Left forelimb (tissue), 1 donor: Measurements from ENCODE around the gene SLC5A1.

Experiments
- DNase-seq: peaks from one replicate; pipeline ENCODE4 v3.0.0-alpha.2; 2018; ENCODE audit warnings: low spot score

Gene SLC5A1

DNA sequence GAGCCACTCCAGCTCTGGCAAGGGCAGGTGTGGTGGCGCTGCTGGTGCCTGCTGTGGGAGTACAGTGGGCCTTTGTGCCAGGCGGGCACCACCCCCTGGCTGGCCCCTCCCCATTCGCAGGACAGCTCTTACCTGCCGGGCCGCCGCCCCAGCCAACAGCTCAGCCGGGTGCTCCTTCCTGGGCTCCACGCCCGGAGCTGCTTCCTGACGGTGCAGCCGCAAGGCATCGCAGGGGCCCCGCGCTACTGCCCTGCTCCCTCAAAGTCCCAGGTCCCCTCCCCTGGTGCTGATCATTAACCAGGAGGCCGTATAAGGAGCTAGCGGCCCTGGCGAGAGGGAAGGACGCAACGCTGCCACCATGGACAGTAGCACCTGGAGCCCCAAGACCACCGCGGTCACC lies at the start of gene SLC5A1:
Gene SLC5A1 (plus strand): TSS at position 338 of the 400 bp plus-strand sequence. CDS start 21 bp downstream, at position 359.
- no peak for DNase-seq

DNA sequence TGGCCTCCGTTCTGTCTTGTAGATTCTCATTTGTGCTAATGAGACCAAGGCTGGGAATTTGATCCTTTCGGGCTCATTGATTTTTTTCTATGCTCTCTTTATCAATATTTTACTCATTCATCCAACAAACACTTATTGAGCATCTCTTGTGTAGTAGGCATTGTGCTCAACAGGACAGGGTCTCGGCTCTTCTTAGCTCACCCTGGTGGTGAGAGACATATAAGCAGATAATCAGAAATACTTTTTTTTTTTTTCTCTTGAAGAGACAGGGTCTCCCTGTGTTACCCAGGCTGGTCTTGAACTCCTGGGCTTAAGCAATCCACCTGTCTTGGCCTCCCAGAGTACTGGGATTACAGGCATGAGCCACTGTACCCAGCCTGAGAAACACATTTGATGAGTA lies 48.0 kb upstream of the SLC5A1 start:
- no peak for DNase-seq

DNA sequence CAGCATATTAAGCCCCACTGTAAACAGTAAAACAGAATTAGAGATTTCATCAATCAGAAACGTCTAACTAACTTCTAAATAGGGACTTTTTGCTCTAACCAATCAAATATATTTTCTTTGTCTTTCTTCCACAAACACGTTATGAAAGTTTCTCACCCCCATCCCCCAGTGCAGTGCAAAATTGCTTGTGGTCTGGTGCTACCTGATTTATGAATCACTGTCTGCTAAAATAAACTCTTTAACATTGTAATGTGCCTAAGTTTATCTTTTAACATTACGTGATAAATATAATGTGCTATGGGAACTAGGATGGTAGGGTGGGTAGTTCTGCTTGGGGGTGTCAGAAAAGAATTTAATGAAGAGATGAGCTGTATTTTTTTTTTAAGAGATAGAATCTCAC lies 47.3 kb upstream of the SLC5A1 start:
- DNase-seq, result no peak

DNA sequence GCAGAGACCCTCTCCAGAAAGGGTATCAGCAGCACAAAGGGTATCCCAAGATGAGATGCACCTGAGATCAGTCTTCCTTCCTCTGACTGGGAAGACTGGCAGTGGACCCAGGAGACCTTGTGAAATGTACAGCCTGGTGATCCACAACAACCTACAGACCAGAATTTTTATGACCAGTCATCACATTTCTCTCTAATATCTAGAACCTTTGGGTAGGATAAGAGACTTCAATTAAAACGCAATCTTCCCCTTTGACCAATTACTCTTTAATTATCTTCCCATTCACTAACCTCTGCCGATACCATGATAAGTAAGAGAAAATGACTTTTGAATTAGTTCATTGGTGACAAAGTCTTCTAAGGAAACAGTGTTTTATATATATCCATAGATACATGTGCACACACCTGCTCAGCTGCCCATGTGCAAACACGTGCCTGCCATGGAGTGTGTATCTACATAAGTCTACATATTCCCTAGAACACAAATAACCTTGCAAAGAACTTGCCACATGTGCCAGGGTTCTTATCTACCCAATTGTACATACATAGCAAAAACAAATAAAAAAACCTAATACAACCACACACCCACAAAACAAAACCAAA lies 44.2 kb upstream of the SLC5A1 start:
- no peak for DNase-seq

DNA sequence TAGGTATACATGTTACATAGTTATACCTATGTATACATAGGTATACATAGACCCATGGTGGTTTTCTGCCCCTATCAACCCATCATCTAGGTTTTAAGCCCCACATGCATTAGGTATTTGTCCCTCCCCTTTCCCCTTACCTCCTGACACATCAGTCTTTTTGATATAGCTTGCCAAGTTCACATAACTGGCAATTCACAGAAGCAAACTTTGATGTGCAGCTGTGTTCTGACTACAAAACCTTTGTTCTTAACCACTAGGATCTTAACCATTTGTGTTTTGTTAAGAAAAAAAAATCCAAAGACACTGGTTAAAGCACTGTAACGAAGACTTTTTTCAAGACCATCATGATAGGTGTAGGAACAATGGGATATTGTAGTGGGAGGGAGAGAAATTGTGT lies 42.9 kb upstream of the SLC5A1 start:
- no peak for DNase-seq

DNA sequence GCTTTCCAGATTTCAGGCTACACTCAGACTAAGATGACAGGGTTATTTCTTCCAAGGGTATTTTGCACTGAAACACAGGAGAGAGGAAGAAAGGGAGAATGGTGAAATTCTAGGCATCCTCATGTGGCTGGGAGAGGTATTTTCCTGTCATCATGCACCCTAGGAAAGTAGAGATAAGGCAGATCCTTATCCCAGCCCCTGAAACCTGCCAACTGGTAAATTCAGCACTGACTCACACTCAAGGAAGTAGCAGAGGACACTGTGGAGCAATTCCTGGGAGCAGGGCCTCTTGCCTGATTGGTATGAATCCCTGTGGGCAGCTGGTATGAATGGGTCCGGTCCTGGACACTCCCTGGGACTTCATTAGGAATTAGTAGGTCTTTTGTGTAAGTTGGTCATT lies 37.6 kb upstream of the SLC5A1 start:
- DNase-seq, result no peak

DNA sequence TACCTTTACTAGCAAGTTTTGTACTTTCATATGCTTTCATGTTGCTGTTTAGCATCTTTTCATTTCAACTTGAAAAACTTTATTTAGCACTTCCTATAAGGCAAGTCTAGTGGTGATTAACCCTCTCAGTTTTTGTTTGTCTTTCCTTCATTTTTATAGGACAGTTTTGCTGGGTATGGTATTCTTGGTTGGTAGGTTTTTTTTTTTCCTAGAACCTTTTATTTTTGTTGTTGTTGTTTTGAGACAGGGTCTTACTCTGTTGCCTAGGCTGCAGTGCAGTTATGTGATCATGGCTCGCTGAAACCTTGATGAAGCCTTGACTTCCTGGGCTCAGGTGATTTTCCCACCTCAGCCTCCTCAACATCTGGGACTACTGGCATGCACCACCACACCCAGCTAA lies 29.9 kb upstream of the SLC5A1 start:
- no peak for DNase-seq

DNA sequence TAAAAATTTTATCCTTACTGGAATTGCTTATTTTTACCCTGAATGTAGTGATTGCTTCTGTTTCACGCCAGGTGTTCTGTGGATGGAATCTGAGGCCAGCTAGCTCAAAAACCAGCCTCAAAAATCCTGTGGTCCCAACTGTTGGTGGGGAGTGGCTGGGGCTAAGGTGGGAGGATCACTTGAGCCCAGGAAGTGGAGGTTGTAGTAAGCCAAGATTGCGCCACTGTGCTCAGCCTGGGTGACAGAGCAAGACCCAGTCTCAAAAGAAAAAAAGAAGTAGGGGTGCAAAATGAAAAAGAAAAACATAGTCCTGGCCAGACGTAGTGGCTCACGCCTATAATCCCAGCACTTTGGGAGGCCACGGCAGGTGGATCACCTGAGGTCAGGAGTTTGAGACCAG lies 27.0 kb upstream of the SLC5A1 start:
- DNase-seq, result no peak

DNA sequence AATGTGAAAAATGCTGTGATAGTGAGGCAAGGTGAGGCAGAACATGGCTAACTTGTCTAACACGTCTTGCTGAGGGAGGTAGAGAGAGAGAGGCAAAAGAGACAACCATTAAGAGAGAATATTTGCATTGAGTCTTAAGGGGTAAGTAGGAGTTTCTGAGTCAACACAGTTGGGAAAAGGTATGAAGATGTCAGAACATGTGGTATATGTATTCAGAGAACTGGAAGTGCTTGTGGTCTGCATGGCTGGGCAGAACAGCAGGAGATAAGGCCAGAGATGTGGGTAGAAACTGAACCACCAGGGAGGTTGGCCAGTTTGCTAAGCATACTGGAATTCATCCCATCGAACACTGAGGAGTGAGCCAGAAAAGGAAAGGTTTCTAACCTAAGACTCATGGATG lies 25.0 kb upstream of the SLC5A1 start:
- no peak for DNase-seq

DNA sequence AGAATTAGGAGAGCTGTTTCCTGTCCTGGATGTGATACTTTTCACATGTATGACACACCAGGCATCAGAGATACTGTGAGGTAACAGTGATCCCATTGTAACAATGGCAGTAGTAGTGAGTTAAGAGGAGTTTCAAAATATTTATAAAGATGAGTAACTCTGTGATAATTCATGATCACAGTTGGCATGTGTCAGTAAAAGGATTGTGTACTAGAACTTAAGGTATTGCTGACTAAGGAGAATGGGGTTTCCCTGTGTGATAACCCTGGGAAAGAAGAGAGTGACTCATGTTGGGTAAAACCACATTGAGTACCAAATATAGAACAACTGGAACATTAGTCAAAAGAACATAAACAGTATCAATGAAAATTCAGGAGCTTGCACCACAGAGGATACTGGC lies 22.9 kb upstream of the SLC5A1 start:
- DNase-seq, result no peak

DNA sequence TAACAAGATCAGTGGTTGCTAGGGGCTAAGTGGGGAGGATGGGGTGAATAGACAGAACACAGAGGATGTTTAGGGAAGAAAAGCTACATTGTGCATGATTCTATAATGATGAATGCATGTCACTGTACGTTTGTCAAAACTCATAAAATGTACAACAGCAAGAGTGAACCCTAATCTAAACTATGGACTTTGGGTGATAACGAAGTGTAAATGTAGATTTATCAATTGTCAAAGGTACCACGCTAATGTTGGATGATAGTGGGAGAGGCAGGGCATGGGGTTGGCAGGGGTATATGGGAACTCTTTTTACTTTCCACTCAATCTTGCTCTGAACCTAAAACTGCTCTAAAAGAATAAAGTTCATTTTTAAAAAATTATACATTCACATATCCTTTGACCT lies 21.3 kb upstream of the SLC5A1 start:
- no peak for DNase-seq

DNA sequence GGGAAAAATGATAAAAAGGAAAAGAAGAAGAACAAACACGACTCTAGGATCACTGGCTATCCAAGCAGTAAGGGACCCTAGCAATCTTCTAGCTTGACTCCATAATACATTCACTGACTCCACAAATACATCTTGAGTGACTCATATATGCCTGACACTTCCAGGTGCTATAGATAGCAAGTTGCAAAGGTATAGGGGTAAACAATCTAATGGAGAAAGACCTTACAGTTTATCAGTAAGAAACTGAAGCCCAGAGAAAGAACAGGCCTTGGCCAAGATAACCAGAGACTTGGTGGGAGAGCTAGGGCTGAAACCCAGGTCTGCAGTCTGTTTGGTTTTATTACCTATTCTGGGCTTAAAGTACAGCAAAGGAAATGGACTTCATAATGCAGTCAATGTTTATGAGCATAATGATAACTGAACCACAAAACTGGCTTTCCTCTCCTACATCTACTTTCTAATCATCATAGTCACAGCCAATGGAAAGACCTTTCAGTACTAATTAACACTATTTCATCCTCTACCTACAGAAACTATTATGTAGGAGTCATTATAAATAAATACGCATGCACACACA lies 19.7 kb upstream of the SLC5A1 start:
- DNase-seq, result no peak

DNA sequence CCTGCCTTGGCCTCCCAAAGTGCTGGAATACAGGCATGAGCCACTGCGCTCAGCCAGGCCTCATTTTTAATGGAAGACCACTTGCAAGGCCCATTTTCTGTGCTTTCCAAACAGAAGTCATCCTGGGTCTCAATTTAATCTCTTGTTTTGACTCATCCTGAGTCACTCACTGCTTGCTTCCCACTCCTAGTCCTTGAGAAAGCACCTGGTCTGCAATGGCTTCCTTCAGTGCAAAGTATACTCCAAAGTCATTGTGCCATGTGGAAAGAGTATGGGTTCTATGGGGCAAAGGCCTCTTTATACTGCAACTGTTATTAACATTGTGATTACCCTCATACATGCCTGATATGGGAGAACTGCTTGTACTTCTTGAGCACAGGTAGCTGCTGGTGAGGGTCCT lies 18.3 kb upstream of the SLC5A1 start:
- DNase-seq, result no peak

DNA sequence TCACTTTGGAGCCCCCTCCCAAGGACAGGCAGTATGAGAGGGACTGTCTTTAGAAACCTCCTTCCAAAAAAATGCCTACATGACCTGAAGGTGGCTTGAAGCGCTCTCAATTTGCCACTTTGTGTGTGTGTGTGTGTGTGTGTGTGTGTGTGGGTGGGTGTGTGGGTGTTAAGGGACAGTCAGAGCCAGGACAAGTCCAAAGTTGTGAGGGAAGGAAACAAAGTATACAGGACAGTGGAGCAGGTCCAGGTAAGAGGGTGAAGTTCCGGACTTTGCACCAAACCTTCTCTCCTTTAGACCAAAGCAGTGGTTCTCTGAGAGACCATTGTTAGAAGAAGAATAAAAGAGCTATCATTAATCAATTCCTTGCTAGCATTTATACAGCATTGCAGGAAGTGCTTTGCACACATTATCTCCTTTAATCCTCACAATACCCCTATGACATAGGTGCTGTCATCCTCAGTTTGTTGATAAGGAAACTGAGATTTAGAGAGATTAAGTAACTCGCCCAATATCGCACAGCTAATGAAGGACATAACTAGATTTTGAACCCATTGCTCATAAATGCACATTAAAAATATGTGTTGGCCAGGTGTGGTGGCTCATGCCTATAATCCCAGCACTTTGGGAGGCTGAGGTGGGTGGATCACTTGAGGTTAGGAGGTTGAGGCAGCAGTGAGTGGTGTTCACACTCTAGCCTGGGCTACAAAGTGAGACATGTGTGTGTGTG lies 12.4 kb upstream of the SLC5A1 start:
- no peak for DNase-seq

DNA sequence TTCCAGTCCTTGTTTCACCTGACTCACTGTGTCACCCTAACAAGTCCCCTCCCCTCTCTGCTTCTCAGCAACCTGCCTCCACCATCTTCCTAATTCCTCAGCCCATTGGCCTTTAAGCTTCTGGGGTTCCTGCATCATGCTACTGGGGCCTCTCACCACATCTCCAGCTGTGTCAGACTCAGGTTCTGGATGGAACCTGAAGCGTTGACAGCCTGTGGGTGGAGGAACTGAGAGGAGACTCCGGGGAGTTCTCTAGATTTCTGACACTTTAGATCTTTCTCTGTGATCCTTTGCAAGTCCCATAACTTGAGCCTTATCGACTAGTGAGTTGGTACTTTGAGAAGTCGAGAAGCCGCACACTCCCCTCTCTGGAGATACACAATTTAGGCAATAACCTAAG lies 11.6 kb upstream of the SLC5A1 start:
- no peak for DNase-seq

DNA sequence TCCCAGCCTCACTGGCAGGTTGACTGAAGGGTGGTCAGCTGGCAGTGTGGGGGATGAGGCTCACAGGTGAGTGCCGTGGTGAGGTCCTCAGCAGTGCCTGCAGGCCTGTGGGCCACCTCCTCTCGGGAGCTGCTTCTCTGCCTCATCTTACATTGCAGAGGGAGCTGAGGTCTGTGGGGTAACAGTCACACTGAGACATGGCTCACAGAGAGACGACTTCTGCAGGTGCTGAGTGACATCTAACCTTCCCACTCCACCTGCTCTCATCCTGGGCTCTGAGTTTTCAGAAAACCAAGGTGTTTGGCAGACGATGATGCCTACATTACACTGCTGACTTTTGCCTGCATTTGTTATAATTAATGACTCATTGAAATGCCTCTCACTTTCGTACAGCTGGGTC lies 8.8 kb upstream of the SLC5A1 start:
- DNase-seq, result no peak

DNA sequence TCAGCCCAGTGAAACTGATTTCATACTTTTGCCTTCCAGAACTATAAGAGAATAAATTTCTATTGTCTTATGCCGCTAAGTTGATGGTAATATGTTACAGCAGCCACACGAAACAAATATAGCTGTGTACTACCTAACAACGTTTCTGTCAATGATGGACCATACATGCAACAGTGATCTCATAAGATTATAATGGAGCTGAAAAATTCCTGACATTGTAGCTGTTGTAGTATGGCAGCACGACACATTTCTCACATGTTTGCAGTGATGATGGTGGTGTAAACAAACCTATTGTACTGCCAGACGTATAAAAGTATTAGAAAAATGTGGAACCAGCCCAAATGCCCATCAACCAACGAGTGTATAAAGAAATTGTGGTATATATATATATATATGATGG lies 5.8 kb upstream of the SLC5A1 start:
- DNase-seq, result no peak

DNA sequence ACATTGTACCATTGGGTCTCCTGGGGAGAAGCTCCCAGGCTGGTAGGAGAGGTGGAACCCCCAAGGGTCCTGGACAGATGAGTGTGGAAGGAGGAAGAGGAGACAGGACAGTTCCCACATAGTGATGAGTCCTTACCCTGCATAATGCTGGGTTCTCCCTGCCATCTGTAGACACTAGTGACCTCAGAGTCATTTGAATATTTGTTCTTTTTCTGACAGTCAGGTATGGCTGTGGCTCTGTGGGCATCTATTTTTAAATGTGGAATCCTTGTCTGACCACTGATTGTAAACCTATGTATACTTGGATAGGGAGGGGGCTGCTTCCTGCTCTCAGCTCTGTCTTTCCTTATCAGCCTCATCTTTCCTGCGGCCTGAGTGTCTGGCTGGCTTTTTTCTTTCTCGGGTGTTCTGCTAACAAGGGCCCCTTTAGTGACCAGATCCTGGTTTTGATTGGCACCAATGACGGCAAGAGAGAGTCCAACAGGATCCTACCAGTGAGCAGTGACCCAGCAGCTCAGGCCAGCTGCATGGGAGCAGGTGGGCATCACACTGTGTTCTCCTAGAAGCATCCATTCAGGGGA lies 2.6 kb upstream of the SLC5A1 start:
- DNase-seq, result no peak

DNA sequence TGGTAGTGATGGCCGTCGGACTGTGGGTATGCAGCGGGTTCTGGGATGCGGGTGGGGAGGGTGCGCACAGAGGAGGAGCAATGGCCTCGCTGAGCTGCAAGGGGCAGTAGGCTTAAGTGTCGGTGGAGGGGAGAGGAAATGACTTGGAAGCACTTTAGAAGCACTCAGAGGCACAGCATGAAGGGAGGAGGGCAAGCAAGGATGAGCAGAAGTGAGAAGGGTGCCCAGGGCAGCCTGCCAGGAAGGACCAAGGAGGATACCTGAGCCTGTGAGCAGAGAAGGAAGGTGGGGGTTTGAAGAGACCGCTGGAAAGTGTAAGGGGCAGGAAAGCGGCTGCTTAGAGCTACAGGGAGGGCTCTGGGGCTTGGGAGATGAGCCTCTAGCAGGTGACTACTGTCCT lies 330 bp downstream of the SLC5A1 start:
- DNase-seq, result no peak

DNA sequence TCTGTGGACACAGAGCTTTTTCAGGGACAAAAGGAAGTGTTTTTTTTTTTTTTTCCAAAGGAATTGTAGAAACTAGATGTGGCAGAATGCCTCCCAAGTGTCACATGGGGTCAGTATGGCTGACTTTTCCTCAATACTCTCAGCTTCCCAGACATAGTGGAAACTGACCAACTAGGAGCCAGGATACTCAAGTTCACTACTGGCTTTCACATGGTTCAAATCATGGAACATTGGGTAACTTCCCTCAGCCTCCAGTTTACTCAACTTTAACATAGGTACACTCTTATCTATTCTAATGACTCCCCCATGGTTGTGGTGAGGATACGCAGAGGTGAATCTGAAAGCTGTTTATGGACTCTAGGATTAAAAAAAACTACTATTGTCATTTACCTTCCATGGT lies 1.4 kb downstream of the SLC5A1 start:
- DNase-seq, result no peak

DNA sequence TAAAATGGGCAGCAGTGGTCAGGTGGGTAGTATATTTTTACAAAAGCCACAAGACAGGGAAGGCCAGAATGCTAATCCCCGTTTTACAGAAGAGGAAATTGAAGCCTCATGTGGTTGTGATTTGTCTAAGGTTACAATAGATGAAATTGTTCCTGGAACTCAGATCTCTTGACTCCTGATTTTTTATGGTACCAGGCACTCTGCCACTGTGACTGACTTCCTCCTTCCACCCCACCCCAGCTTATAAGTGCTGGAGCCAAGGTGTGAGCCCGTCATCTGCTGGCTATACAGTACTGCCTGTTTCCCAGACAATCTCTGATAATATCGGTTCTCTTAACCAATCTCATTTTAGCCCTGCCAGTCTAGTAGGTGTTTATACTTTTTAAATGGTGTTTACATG lies 1.9 kb downstream of the SLC5A1 start:
- no peak for DNase-seq

DNA sequence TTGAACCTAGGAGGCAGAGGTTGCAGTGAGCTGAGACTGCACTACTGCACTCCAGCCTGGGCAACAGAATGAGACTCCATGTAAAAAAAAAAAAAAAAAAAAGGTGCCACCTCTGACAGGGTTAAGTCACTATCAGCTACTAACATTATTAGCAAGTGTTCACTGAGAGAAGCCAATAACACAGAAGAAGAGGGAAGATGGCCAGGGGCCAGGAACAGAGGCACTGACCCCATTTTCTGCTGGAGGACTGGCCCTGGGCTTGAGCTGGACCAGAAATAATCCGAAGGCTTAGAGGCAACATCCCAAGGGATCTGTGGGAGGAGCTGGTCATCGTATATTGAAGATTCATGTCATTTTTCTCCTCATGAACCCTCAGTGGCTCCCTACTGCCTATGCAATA lies 5.0 kb downstream of the SLC5A1 start:
- DNase-seq, result no peak
